MV-4-11 (cell line): ENCODE measurements around the gene KCNQ1.

ENCODE experiments used
- DNase-seq: peaks from one replicate; lab custom pipeline; 2025; lab: John Stamatoyannopoulos, UW

The KCNQ1 gene

DNA sequence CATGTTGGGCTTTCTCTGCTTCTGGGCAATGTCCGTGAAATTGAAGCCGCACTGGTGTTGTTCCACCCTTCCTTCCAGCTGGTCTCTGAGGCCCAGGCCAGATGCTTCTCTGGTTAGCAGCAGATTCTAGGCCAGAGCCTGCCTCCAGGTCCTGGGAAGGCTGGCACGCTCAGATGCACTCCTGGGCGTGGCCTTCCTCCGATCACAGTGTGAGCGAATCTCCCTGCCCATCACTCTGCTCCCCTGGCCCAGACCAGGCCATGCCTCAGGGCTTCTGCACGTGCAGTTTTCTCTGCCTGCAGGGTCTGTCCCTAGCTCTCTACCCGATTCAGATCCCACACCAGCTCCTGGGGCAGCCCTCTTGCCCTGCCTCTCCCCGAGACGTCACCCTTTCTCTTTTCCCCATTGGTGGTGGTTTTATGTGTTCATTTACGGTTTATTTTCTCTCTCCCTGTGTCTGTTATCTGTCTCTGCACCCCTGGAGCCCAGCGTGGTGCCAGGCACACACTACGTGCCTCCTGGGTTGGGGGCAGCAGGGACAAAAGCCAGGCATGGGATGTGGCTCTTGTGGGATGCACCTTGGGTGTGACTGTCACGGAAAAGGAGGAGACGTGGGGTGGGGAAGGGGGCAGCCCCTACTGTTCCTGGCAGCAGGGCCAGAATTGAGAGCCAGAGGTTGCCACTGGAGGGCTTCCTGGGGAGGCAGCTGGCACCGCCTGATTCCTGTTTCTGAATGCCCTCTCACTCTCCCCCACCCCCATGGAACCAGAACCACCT is 66.0 kb downstream of the KCNQ1 start:
- no peak for DNase-seq

DNA sequence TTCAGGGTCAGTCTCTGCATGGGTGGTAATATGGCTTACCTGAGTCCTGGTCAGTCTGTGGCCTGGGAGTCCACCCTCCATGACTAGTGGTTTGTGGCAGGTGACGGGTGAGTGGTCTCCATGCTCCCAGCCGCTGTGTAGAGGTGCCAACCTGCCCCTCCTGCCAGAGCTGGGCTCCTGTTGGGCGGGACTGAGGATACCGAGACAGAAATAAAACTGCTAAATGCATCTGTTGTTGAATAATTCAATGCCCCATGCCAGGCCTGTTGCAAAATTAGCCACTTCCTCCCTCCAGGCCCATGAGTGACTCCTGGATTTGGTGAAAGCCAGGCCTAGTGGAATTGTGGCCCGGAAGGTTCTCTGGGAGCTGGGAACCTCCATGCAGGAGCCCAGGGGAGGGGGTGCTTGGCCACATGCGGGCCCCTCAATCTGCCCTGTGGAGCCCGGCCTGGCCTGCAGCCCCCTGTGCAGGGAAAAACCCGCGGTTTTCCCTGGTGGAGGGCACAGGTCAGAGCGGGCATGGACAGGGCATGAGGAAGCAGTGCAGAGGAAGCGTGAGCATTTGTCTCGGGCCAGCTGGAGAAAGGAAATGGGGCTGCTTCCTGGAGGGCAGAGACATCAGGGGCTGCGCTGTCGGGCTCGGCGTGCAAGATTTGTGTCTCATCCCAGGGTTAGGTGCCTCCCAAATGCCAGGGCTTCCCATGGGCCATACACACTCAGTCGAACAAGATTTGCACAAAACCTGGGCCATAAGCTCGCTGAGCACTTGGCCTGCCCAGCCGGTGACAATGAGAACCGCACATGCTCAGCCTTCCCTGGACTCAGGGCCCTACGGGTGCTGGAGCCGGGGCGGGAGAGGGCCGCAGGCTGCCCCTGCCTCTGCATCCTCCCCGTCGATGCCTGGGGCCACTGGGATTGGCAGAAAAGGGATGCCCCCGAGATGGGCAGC is 66.9 kb downstream of the KCNQ1 start:
- peak; percentile 60 for DNase-seq

DNA sequence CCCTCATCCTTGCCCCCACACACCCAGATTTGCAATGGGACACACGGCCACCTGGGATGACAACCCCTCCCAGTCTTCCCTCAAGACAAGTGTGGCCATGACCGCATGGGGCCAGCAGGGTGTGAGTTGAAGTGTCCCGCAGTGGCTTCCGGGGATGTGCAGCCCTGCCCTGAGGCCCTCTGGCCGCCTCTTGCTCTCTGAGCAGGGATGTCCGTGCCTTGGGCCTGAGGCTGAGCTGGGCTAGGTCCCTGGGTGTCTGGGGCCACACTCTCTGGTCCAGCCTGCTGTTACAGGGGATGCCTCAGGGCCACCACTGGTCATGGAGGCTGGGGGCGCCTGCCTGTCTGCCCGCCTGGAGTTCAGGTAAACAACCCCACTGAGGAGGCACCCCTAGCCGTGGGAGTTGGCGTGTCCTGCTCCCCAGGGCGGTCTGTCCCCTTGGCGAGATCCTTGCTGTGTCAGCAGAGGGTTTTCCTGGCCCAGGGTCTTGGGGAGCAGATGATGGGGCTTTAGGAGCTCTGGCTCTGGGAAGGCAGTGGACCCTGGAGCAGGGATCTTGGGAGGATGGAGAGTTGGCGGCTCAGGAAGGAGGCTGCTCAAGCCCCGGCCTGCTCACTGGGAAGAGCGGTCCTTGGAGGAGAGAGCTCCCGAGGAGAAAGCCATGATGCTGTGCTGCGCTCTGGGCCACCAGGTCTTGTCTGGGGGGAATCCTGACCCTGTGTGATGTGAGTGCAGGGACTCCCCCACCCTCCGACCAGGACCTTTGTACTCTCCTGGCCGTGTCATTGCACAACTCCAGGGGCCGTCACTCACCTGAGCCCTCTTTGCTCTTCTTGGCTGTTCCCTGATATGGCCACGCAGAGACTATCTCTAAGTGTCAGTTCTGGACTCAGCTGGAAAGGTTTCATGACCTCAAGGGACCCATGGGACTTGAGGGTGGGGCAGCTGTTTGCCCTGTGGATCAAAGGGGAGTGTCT is 67.9 kb downstream of the KCNQ1 start:
- no peak for DNase-seq

DNA sequence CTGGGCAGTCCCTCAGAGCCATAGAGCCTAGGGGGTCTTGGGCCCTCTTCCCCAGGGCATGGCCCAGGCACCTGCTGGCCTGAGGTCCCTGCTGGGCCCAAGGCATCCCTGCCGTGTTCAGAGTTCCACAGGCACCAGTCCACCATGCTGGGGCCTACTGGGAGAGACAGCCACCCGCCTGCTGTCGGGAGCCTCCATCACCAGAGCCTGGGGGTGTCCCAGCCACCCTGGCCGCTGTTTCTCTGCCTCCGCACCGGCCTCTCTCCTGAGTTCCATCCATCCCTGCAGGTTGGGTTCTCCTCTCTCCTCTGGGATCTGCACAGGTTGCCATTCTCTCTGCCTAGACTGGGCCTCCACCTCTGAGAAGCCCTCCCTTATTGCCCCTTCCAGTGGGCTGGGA is 68.6 kb downstream of the KCNQ1 start:
- no peak for DNase-seq

DNA sequence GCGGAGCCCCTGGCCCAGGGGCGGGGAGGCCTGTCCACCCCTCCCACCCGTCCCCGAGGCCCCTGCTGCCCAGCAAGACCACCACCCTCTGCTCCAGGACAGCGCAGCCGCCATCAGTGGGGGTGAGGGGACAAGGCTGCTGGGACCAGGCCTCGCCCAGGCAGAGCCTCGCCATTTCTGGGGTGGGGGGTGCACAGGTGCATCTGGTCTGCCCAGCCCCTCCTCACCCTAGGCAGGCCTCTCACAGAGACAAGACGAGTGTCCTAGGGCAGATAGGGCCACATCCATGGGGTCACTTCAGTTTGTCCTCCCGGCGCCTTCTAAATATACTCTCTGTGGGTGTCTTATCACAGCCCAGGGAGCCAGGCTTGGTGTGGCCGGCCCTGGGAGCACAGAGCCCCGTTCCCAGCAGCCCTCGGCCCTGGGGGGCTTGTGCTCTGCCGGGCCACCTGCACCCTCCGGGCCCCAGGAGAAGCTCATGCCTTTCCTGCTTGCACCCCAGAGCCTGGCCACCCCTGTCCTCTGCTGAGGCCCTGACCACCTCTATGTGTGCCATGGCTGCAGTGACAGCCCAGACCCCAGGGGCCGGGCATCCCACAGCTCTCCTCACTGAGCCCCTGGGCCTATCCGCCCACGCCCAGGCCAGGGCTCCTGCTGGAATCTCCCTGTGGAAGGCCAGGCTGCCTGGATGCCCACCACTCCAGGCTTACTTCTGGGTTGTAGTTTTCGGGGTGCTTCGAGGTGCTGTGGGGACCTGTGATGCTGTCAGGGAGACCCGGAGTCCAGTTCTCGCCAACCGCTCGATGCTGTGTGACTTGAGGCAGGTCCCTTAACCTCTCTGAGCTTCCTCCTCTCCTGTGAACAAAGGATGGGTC is 70.8 kb downstream of the KCNQ1 start:
- DNase-seq = no peak

DNA sequence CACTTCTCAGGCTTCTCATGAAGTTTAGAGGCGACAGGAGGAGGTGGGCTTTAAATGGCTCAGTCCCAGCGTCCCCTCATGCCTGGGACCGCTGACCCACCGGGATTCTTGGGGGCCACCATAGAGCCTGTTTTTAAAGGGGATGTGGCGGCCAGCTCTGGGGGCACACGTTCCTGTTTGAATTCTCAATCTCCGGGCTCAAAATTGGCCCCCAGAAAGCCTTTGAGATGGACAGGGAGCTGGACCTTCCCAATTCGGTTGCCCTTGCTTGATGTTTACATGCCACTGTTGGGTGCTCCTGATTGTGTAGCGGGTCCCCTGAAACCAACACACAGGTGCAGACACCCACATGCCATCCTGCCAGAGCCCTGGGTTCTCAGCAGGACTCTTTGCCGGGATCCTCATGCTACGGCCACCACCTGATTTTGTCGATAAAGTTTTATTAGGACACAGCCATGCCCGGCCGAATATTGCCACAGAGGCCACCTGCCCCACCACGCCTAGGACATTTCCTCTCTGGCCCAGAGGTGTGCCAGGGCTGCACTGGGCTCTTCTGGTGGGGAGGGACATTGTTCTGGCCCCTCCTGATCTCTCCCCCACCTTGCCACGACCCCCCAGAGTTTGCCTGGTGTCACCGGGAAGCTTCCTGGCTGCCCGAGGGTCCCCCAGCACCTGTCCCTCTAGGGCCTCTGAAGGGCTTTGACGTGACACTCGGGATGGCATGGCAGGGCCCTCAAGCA is 71.6 kb downstream of the KCNQ1 start:
- DNase-seq = no peak

DNA sequence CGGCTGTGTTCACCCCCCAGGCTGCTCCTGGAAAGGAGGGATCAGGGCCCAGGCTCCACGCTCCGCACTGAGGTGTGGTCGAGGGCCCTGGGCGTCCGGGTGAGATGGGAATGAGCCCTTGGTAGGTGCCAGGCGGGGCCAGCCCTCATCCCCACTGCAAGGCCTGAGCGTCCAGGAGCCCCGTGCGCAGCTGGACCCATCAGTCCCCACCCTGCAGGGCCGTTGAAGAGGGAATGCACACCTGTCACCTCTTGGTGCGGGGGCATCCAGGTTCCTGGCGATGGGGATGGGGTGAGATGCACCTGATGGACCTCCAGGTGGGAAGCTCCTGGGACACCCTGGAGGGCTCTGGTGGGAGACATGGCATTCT is 72.2 kb downstream of the KCNQ1 start:
- DNase-seq = no peak

DNA sequence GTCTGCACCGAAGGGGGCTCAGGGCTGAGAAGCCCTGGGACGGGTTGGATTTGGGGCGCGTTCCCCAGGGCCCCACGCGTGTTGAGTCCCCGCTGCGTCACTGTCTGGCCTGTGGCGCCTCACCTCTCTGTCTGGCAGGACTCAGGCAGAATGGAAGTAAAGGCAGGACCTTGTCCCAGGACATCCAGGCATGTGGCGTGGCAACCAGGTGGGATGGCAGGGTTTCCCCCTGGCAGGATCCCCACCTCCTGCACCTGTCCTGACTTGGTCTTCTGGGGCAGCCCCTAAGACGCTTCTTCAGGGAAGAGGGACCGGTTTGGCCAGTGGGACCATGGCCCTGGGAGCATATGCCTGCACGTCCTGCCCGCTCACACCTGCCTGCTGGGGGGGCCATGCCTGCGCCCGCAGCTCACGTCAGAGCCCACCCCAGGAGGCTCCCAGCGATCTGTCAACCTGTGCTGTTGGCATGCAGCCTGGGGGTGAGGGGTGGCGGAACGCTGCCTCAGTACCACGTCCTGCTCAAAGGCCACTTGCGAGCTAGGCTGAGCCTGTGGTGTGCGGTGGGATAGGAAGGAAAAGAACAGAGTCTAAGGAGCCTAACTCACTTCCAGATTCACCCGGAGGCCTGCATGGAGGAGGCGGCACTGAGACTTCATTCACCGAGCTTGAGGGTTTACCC is 72.7 kb downstream of the KCNQ1 start:
- DNase-seq = no peak

DNA sequence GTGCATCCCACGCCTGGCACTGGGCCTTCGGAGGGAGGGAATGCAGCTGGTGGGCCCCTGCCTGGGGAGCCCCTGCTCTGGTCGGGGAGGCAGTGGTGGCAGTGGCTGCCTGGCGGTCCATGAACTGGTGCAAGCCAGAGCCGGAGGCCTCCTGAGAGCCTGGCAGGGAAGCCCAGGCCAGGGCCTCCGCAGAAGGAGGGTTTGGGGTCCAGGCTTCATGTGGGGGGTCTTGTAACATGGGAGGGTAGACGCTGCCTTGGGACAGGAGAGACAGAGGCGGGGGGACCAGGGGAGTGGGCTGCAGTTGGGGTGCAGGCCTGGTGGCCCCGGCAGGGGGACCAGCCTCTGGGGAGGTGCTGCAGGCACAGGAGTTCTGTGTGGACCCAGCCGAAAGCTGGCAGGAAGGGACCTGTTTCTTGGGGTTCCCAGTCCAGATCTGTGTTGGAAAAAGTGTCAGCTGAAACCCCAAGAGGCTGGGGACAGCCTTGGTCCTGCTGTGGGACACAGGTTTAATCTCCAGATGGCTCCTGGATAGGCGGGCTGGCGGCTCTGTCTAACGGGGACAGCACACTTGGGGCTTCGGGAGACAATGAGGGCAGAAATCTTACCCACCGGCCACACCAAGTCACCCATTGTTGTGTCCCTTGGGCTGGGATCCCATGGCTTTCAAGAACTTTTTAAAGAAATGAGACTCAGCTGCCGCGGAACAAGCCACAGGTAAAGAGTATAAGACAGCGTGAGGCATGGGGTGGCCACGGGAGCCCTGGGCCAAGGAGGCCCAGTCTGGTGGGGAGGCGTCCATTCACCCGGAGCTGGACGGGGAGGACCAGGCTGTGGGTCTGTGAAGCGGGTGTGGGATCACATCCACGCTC is 73.5 kb downstream of the KCNQ1 start:
- no peak for DNase-seq

DNA sequence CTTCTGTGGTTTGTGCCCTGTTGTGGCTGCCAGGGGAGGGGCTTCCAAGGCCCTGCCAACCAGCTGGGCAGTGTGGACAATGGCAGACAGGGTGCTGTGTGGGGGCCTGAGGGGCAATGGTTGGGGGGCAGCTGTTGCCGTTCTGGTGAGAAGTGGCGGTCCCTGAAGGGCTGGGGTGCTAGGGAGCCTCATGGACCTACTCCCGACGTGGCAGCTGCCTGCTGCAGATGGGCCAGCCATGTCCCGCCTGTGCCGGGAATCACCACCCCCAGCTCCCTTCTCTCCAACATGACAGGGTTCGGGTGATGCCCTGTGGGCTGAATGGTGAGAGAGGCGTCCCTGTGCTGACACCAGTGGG is 74.2 kb downstream of the KCNQ1 start:
- no peak for DNase-seq

DNA sequence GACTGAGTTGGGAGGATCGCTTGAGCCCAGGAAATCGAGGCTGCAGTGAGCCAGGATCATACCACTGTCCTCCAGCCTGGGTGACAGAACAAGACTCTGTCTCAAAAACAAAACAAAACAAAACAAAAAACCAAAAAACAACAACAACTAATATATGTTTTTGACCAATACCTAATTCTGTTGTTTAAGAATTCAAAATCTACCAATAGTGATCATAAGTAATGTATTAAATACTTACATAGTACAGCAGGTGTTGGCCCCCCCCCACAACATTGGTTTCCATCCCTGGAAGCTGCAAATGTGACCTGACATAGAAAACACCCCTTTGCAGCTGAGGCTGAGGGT is 74.7 kb downstream of the KCNQ1 start:
- DNase-seq = no peak

DNA sequence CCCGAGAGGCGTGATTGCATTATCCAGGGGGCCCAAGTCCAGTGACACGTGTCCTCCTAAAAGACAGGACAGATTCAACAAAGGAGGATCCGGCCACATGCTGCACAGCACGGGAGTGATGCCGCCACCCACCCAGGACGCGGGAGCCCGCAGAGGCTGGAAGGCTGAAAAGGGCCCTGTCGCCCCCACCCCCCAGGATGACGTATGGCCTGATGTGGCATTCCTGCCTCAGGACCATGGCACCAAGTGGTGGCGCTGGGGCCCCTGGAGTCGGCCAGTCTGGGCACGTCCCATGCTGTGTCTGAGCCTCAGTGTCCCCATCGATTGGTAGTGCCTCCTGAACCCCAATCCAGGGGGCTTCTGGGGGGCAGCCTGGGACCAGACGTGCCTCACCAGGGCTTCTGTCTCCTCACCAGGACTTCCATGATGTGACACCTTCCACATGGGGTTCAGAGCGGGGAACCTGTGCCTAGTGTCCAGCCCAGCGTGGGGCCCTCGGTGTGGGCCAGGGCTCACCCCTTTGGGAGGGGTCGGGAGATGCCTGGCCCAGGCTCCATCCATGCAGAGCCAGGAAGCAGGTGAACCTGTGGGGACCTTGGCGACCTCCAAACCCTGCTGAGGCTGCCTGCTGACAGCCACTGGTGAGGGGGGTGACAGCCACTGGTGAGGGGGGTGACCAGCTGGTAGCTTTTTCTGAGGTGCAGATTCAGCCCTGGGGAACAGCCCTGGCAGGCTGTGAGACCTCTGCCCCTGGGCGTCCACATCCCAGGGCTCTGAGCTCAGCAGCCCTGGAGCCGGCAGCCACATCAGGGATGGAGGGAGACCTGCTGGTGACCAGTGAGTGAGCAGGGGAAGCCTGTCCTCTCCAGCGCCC is 75.3 kb downstream of the KCNQ1 start:
- no peak for DNase-seq

DNA sequence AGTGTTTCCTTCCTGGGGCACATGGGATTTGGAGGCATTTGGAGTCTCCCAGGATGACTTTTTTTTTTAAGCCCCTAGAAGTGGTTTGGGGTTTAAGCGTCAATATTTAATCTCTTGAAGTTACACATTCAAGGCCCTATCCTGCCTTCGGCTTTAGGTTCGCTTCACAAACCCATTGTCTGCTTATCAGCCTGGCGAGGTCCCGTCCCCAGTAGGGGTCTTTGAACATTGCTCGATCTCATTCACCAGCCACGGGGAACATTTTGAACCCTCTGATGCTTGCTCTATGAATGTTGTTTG is 75.9 kb downstream of the KCNQ1 start:
- DNase-seq = no peak

DNA sequence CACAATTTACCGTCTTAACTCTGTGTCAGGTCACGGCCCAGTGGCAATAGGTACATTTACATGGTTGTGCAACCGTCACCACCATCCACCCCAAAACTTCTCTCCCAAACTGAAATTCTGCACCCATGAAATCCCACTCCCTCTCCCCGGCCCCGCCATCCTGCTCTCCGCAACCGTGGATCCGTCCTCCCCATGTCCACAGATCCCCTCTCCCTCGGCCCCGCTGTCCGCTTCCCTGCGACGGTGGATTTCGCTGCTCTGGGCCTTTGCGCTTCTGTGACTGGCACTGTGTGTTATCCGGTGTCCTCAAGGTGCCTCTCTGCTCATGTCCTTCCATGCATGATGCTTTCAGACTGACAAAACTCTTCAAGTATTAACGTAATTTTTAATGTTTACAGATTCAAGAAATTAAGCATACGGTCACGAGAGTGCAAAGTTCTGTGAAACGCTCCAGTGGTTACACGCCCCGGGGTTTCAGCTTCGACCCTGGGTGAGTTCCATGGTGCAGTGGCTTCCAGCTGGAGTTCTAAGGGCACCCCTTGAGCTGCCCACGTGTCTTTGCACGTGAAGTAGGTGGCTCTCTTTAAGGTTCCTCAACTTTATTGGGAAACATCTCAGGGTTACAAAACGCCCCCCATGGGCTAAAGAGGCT is 76.4 kb downstream of the KCNQ1 start:
- DNase-seq = no peak

DNA sequence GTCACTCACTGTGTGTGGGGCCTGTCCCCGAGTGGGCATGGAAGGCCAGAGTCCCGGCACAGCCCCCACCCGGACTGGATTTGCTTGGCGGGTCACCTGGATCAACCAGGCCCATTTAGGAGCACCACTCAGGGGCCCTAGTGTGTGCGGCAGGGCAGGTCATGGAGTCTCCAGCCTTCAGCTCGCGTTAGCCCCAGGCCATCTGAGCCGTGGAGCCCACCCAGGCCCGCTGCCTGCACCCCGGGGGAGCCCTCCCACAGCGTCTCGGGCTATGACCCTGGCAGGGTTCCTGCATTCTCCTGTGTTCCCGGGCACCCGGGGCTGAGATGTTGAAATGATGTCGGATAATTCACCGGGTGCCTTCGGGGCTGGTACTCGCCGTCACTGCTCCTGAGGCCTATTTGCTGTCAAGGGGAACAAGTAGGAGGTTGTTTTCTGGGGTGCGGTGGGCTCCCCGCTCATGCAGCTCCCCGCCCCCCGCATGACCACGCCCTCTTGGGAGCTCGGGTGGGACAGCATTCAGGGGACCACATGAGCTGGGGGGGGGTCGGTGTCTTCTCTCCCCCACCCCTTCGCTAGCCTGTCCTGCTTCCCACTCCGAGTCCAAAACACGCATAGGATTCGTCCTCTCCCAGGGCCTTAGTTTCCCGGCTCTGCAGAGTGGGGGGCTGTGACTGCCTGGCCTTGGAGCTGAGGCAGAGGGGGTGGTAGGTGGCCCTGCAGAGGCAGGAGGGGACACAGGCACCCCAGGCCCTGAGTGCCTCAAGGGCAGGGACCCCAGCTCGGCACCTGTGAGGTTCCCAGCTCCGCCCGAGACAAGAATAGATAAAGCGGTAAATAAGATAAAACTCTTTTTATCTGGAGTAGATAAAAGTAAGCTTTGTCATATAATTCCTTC is 77.2 kb downstream of the KCNQ1 start:
- DNase-seq = no peak

DNA sequence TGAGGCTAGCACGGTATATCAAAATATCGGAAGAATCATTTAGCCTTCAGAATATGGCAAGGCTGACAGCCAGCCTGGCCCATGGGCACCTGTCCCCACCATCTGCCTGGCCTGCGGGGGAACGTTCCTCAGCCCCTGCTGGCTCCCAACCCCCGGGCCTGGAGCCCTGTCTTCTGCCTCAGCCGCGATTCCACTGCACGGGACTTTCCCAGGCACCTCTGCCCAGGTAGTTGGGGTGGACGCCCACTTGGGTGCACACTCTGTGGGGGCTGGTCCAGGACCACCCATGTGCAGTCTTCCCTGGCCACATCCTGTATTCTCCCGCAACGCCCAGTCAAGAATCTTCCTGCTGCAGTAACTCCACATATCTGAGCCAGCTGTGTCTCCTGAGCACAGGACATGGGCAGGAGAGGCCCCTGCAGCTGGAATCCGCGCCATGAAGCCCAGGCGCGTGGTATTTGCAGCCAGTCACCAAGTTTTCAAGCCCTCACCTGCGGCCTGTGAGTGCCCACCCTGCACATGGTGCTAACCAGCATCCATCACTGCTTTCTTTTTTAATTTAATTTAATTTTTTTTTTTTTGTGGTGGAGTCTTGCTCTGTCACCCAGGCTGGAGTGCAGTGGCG is 77.9 kb downstream of the KCNQ1 start:
- no peak for DNase-seq
